NCI-H187 treated with DMSO at 0.1 percent for 48 hours (cell line): ENCODE results near the gene RSBN1.
"Not testable (repeated sequence)": the region's sequence is repeated elsewhere in the genome, so short reads cannot be mapped to it uniquely, and the experiment has no call there.

ENCODE experiments used
- DNase-seq: peaks from one replicate; lab custom pipeline; 2025; lab: John Stamatoyannopoulos, UW

Gene RSBN1

DNA sequence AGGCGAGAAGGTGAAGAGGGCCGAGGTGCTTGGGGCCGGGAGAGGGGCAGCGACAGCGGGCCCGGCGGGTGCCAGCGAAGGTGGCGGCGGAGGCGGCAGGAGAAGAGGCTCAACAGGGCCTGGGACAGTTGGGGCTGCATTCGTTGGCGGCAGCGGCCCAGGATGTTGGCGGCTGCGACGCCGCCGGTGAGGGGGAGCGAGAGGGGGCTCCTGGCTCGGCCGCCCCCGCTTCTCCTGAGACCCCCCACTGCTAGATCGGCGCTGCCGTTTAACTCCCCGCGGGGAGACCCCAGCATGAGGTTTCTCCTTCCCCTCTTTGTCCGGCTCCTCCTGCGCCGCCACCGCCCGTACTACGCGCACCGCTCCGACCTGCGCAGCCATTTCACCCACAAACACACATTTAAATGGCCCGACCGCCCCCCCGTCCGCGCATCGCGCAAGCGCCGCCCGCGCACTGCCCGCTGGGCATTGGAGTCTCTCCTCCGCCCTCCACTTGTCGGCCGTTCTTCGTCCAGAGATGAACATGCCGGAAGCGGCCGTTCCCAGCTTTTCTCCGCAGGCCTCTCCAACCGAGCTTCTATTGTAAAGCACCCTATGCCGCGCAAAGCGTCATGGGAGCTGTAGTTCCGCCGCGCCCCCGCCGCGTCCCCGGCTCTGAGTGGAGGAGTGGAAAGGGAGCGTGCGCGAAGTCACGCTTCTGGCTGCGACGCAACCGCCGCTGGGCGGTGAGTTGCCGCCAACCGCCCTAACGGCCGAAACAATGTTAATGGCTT is at the start of gene RSBN1:
TSS of gene RSBN1 (minus strand) at position 589 of the 773 bp plus-strand sequence. CDS start at position 525, 64 bp downstream.
- peak; percentile 95 for DNase-seq

DNA sequence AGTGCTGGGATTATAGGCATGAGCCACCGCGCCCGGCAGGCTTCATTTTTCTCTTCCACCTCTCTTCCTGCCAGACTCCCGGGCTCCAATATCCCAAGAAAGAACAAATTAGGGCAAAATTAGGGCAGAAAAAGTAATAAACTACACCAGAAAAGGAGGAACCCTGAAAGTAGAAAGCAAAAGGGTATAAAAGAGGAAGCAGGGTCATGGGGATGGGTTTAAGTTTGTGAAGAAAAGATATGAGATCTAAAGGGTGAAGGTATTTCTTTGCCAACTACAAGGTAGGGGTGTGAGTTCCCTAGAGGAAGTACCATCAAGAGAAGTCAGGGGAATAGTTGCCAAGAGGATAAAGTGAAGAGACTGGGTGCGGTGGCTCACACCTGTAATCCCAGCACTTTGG is 49.4 kb upstream of the RSBN1 start:
- DNase-seq: no peak

DNA sequence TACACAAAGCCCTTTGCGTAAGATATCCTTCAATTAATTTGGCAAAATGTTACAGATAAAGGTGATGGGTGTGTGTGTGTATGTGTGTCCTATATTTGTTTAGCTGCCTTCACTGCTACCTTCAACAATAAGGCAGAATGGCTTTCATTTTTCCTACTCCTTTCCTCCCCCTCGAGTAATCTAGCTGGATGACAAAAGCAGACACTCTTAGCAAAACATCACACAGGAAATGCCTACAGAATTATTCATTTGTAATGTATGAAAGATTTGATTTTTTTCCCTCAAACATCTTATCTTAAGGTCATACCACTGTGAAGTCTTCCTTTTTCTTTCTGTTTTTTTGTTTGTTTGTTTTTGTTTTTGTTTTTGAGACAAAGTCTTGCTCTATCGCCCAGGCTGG is 48.6 kb upstream of the RSBN1 start:
- no peak for DNase-seq

DNA sequence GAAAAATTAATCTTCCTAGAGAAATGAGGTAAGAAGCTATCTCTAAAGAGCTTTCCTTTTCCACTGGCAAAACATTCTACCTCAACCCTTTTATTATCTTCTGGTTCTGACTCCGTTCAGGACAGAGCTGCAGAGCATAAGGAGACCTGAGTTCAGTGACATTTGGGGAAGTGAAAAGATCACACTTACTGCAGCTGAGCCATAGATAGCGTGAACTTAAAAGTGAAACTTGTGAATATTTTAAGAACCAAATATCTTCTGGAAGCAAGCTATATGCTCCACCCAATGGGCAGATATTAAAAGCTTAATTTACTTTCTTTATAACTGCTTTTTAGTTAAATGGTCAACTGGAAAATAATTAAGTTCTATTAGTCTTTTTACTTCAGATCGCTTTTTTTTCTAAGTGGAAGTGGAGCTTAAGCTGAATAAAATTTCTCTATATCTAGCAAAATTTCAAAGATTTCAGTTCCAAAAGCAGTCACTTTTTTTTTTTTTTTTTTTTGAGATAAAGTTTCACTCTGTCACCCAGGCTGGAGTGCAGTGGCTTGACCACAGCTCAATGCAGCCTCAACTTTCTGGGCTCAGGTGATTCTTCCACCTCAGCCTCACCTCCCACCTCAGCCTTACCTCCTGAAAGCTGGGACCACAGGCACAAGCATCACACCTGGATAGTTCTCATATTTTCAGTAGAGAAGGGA is 47.4 kb upstream of the RSBN1 start:
- no peak for DNase-seq

DNA sequence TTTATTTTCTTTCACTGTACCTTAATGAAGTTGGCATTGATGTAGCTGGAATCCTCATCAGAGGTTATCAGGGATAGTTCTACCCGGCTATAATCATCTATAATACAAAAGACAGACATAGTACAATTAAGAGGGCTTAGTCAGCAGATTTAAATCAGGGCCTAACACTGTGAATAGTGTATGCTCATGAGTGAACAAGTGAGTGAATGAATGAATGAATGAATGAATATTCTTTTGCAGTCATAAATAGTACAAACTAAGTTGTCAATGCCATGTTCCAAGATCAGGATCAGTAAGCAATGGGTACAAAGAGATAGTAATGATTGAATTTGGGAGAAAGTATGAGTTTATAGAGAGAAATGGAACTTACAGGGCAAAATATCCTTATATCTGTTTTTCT is 46.7 kb upstream of the RSBN1 start:
- no peak for DNase-seq

DNA sequence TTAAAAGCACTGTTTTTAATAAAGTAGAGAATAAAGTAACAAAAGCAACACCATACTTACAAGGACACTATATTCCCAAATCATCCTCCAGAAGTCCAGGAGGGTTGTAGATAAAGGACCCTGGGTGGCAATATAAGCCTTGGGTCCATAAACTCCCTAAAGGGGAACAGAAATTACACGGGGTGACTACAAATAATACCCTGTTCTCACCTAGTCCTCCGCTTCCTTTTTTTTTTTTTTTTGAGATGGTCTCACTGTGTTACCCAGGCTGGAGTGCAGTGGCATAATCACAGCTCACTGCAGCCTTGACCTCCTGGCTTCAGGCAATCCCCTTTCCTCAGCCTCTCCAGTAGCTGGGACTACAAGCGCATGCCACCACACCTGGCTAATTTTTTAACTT is 46.1 kb upstream of the RSBN1 start:
- DNase-seq: no peak

DNA sequence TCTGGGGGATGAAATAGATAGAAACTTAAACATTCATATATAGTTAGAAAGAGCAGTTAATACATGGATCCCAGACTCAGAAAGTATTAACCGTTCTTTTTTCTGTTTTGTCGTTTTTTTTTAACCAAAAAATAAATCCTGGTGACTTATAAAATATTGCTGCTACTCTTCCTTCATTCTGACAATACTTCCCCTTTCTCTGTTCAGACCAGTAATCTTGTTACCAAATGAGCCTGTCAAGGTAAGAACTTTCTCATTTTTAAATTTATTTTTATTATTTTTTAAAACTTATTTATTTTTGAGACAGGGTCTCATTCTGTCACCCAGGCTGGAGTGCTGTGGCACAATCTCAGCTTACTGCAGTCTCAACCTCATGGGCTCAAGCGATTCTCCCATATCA is 45.5 kb upstream of the RSBN1 start:
- DNase-seq: no peak

DNA sequence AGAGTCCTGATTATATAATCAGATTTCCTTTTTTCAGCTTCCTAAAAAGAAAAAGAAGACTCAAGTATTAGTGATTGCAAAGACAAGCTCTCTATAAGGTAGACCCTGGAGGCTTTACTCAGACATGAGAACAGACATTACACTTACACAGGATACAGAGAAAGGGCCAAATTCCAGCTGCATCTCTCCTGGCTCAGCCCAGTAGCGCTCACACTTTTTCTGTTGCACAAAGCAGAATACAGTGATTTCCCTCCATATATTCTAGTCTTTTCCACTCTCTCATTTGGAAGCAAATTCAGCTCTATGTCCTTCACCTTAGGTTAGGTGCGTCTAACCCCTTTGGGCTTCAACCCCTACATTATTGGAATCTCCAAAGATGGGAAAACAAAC is 44.1 kb upstream of the RSBN1 start:
- DNase-seq: no peak

DNA sequence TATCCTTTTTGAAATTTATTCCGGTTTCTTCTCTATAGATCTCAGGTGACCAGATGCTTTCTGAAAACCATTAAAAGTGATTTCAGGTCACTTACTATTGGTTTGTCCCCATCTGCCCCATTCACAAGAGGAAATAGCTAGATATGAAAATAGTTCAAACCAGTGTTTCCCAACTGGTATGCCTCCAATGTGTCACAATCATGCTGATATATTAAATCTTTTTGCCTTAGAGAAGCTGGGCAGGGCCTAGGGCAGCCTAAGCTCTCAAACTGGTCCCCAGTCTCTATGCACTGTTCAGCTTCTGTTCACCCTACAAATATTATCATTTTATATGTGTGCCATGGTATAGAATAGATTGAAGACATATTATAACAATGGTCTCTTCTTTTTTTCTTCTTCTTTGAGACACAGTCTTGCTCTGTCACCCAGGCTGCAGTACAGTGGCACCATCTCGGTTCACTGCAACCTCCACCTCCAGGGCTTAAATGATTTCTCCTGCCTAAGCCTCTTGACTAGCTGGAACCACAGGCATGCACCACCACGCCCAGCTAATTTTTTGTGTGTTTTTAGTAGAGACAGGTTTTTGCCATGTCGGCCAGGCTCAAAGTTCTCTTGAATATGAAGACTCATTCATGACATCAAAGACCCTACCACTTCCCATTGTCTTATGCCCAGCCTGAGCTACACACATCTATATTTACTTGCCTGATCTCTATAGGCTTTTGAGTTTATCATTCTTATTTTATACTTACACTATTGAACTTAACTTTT is 43.5 kb upstream of the RSBN1 start:
- DNase-seq: no peak

DNA sequence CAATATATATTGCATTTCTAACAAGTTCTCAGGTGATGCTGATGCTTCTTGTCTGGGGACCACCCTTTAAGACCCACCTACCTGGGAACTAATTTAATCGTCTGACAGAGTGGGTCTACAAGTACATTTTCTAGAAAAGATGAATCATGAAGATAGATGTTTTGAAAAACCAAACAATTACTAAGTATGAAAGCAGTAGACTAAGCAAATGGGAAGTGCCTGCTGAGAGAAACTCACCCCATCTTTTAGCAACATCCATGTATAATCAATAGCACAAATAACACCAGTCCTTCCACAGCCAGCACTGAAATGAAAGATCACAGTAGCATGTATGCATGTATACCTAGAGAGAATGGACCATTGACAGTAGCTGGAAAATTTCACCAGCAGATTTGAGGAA is 42.0 kb upstream of the RSBN1 start:
- no peak for DNase-seq

DNA sequence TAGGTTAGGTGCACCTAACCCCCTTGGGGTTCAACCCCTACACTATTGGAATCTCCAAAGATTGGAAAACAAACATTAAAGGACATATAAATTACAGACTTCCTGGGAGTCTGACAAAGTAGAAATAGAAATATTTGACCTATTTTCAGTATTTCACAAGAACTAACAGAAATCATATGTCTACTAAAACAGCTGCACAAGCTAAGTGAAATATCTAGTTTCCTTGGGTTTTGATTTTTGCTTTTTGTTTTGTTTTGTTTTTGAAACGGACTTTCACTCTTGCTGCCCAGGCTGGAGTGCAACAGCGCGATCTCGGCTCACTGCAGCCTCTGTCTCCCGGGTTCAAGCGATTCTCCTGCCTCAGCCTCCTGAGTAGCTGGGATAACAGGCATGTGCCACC is 40.4 kb upstream of the RSBN1 start:
- not testable (repeated sequence) for DNase-seq

DNA sequence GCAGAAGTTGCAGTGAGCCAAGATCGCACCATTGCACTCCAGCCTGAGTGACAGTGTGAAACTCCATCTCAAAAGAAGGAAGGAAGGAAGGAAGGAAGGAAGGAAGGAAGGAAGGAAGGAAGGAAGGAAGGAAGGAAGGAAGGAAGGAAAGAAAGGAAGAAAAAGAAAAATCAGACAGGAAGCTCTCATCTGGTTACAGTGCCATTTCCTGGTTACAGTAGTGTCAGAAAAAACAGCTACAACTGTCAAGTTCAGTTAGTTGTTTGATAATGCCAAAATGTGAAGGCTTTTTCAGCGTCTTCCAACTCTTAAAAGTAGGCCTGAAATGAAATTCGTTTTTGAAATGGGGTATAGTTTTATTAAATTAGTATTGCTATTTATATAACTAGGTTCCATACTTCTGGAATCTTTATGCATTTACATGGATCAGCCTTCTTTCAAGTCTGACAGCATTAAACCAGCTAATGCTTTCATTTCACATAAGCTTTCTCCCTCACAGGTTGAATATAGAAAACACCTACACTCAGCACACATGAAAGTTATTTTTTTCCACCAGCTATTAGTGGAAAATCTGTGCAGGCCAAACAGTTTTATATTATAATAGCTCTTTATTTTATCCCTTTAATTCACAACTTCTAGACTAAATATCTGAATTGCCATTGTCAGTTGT is 38.0 kb upstream of the RSBN1 start:
- no peak for DNase-seq

DNA sequence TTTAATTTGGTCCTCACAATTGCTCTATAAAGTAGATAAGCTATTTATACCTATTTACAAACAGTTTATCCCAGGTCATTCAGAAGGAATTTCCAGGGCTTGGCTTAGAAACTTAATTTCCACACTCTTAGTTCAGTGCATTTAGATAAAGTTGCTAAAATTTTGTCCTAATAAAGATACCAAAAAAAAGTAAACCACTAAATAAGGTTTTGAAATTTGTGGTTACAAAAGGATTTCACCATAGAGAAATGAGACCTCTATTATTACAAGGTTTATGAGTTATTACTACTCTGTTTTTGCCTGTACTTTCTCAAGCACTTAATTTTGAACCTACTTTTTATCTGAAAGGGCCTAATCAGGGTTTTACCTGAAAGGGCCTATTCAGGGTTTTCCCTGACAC is 36.8 kb upstream of the RSBN1 start:
- no peak for DNase-seq

DNA sequence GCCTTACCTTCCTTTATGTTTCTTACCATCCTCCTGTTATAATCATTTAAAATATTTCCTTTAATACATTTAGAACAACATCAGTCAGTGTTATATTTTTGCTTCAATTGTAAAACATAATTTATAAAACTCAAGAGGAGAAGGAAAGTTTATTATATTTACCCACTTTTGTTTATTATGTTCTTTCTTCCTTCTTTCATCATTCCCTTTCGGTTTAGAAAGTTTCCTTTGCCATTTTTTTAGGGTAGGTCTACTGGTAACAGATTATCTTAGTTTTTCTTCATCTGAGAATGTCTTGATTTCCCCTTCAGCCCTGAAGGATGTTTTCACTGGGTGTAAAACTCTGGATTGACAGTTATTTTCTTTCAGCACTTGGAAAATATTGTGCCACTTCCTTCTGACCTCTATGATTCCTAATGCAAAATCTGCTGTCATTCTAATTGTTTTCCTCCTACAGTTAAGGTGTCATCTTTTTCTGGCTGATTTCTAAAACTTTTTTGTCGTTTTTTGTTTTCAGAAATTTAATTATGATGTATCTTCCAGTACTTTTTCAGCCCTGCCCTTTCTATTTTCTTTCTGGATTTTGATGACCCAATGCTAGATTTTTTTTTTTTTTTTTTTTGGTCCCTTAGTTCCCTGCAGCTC is 34.2 kb upstream of the RSBN1 start:
- no peak for DNase-seq

DNA sequence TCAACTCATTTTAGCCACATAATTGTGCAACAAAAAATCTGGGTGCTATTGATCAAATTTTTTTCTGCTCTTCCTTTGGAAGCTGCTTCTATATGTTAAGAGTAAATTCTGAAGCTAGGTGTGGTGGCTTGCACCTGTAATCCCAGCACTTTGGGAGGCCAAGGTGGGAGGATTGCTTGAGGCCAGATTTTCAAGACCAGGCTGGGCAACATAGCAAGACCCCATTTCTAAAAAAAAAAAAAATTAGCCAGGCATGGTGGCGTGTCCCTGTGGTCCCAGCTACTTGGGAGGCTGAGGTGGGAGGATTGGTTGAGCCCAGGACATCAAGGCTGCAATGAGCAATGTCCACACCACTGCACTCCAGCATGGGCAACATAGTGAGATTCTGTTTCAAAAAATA is 24.3 kb upstream of the RSBN1 start:
- DNase-seq: no peak

DNA sequence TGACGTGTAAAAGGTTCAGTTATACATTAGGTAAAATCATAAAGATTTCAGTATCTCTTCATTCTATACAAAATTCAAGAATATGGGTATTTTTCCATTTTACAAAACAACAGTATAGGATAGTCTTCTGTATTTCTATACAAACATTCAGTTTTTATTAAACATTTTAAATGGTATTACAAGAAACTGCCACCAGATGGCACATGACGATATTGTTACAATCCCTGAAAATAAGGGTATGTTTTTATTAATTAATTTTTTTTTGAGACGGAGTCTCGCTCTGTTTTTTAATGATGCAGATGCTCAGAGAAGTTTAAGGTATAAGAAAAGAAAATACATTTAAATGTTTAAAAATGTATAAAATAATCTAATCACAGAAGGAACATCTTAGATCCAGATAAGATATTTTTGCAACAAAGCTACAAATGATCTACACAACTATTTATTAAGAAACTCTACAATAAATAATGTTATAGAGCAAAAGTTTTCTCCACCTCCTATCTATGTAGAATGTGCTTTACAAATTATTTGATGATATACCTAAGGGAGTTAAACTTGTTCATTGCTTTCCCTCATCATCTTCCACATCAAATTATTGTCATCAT is 23.5 kb upstream of the RSBN1 start:
- DNase-seq: no peak

DNA sequence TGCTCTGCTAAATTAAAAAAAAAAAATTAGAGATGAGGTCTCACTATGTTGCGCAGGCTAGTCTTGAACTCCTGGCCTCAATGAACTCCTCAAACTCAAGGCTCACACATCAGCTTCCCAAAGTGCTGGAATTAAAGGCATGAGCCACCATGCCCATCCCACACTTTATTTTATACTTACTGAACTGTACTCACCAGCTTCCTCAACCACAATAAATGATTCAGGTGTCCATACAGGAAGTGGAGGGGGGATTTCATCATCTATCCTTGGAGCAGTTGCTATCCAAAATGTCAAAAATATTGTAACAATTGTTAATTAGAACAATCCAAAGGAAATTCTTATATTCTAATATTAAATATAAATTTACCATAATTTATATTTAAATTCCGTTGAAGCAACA is 22.4 kb upstream of the RSBN1 start:
- no peak for DNase-seq

DNA sequence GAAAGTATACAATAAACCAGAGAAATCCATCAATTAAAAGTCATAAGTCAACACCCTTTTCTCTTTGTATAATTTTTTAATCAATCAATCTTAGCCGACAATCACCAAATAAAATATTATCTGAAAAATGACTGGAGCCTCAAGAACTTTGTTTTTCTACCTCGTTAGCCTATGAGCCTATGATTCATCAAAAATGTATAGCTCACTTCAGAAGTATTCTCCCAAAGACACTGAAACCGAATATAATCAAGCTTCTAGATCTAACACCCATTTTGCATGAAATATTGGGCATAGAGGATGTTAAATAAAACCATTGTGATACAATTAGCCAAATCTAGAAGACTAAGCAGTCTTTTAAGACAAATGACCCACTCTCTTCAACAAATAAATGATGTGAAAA is 17.8 kb upstream of the RSBN1 start:
- no peak for DNase-seq

DNA sequence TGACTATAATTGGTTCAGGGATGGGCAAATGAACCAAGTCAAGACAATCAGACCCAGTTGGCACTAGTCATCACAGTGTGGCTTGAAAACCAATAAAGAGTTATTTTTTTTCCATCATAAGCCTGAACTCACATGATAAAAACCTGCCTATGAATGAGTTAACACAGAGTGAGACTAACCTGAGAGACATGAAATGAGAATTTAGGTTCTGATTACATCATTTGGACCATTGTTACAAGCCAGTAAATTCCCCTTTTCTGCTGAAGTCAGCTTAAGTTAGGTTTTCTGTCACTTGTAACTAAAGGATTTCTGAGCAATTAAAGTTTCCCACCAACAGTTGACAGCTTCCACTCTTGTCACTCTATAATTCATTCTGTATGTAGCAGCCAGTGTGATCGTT is 9.6 kb upstream of the RSBN1 start:
- no peak for DNase-seq

DNA sequence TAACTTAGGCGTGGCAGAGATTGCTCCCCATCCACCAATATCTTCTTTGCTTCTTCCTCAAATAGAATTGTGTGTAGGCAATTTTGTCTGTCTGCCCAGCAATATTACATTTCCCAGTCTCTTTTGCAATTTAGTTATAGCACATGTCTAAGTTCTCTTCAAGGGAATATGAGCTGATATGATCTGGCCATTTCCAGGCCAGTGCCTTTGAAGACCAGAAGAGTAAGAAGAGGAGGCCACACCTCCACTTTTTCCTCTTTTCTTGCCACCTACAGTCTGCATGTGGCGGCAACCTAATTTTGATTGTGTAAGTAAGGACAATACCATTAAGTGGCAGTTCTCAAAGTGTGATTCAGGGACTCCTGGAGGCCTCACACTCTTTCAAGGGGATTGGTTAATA is 6.3 kb upstream of the RSBN1 start:
- no peak for DNase-seq

DNA sequence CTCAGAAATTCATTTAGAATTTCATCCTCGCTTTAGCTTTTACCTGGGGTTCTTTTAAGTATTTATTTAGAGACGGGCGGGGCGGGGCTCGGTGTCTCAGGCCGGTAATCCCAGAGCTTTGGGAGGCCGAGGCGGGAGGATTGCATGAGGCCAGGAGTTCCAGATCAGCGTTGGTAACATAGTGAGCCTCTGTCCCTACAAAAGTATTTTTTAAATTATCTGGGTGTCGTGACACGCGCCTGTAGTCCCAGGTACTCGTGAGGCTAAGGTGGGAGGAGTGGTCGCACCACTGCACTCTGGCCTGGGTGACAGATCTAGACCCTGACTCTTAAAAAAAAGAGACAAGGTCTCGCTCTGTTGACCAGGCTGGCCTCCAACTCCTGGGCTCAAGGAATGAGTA is 942 bp upstream of the RSBN1 start:
- DNase-seq: no peak
